Peyer's patch (tissue), 4 donors: ENCODE data around the gene CYB561.

ENCODE experiments used
- POLR2A ChIP-seq, 2 donors: fragments of 450-650 bp; IDR thresholded peaks; one replicate each; pipeline ENCODE4 v1.5.1; 2017; ENCODE audit warnings: antibody characterized with exemption in 2 of 2, mild to moderate bottlenecking in 2 of 2, moderate library complexity in 2 of 2
- TF ChIP-seq, protein P1 (sequence below), 6 experiments: fragments of 450-650 bp in 4 of 6; fragments of 200-600 bp in 2 of 6; sonication (generic) in 1 of 6; IDR thresholded peaks; one replicate each; pipeline ENCODE4 v1.5.1; 2017 to 2019; ENCODE audit warnings: antibody characterized with exemption in 6 of 6, mild to moderate bottlenecking in 3 of 6, moderate library complexity in 1 of 6

DNA sequence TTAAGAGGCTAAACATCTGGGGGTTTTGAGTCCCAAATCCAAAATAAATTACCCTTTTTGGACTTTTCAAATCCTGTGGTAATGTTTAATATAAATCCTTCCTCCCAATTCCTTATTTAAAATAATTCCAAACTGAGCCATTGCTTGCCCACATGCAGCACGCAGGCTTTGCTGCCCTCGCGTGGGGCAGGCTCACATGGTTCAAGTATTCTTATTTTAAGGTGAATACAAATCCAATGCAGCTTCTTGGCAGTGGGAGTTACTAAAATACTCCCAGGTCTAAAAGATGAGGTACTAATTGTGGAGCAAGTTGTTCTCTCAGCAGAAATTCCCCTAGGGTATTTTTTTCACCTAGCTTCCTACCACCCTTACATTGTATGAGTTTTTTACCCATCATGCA is 33.0 kb downstream of the CYB561 start:
- TF ChIP-seq POLR2A (IDR thresholded peaks at IDR 0.05): no peak
- TF ChIP-seq, protein P1, sequence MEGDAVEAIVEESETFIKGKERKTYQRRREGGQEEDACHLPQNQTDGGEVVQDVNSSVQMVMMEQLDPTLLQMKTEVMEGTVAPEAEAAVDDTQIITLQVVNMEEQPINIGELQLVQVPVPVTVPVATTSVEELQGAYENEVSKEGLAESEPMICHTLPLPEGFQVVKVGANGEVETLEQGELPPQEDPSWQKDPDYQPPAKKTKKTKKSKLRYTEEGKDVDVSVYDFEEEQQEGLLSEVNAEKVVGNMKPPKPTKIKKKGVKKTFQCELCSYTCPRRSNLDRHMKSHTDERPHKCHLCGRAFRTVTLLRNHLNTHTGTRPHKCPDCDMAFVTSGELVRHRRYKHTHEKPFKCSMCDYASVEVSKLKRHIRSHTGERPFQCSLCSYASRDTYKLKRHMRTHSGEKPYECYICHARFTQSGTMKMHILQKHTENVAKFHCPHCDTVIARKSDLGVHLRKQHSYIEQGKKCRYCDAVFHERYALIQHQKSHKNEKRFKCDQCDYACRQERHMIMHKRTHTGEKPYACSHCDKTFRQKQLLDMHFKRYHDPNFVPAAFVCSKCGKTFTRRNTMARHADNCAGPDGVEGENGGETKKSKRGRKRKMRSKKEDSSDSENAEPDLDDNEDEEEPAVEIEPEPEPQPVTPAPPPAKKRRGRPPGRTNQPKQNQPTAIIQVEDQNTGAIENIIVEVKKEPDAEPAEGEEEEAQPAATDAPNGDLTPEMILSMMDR (IDR thresholded peaks at IDR 0.05): no peak
